H9 (cell line): Measurements from ENCODE around the gene S100G. TPM values are rescaled to one million over a fixed set of nuclear protein-coding genes. Genes with fewer than 3 reads are reported as not detected.

Experiments used
- DNase-seq: peaks from one replicate; pipeline ENCODE4 v3.0.0-alpha.2; 2017
- H2AFZ ChIP-seq: one replicate; pipeline ENCODE4 v1.6.1; 2013; ENCODE audit warnings: mild to moderate bottlenecking, low read length, control low read depth, moderate library complexity
- H2AK5ac ChIP-seq: 2 replicates; pipeline ENCODE4 v1.6.1; 2013; ENCODE audit warnings: low read length, control low read depth, mixed read lengths; ENCODE audit not compliant: insufficient read length
- H2BK120ac ChIP-seq: one replicate; pipeline ENCODE4 v1.6.1; 2013; ENCODE audit warnings: low read depth, mild to moderate bottlenecking, low read length, control low read depth, inconsistent platforms; ENCODE audit not compliant: poor library complexity, severe bottlenecking
- H2BK12ac ChIP-seq: 2 replicates; pipeline ENCODE4 v1.6.1; 2013; ENCODE audit warnings: low read length, control low read depth, mixed read lengths, low read depth; ENCODE audit not compliant: insufficient read length
- H2BK15ac ChIP-seq: 2 replicates; pipeline ENCODE4 v1.6.1; 2013; ENCODE audit warnings: low read depth, low read length, control low read depth
- H2BK20ac ChIP-seq: one replicate; pipeline ENCODE4 v1.6.1; 2013; ENCODE audit warnings: low read depth, mild to moderate bottlenecking, low read length, control low read depth, inconsistent platforms; ENCODE audit not compliant: poor library complexity, severe bottlenecking
- H2BK5ac ChIP-seq: 2 replicates; pipeline ENCODE4 v1.6.1; 2013; ENCODE audit warnings: low read length, control low read depth, mixed read lengths; ENCODE audit not compliant: insufficient read length
- H3K14ac ChIP-seq: 2 replicates; pipeline ENCODE4 v1.6.1; 2013; ENCODE audit warnings: low read length, control low read depth; ENCODE audit not compliant: insufficient read depth
- H3K18ac ChIP-seq: 2 replicates; pipeline ENCODE4 v1.6.1; 2013; ENCODE audit warnings: low read depth, mild to moderate bottlenecking, mixed read lengths, low read length, control low read depth; ENCODE audit not compliant: insufficient read length
- H3K23ac ChIP-seq: 2 replicates; pipeline ENCODE4 v1.6.1; 2013; ENCODE audit warnings: low read length, control low read depth, mixed read lengths, low read depth; ENCODE audit not compliant: insufficient read length
- H3K23me2 ChIP-seq: 2 replicates; pipeline ENCODE4 v1.6.1; 2013; ENCODE audit warnings: low read depth, mild to moderate bottlenecking, mixed read lengths, low read length, control low read depth; ENCODE audit not compliant: insufficient read length, poor library complexity, severe bottlenecking
- H3K27ac ChIP-seq: 2 replicates; pipeline ENCODE4 v1.5.1; 2013; ENCODE audit warnings: low read length, control low read depth, mixed read lengths, low read depth; ENCODE audit not compliant: insufficient read length
- H3K27me3 ChIP-seq: 2 replicates; pipeline ENCODE4 v1.6.1; 2013; ENCODE audit warnings: low read length, control low read depth, inconsistent platforms; ENCODE audit not compliant: insufficient read depth
- H3K4ac ChIP-seq: 2 replicates; pipeline ENCODE4 v1.6.1; 2013; ENCODE audit warnings: low read depth, mild to moderate bottlenecking, control low read depth, inconsistent platforms, low read length, moderate library complexity
- H3K4me1 ChIP-seq: 2 replicates; pipeline ENCODE4 v1.6.1; 2013; ENCODE audit warnings: low read length, control low read depth, inconsistent platforms; ENCODE audit not compliant: insufficient read depth
- H3K4me2 ChIP-seq: 2 replicates; pipeline ENCODE4 v1.6.1; 2013; ENCODE audit warnings: low read length, control low read depth, mixed read lengths; ENCODE audit not compliant: insufficient read length, insufficient read depth
- H3K56ac ChIP-seq: 2 replicates; pipeline ENCODE4 v1.6.1; 2013; ENCODE audit warnings: low read depth, mild to moderate bottlenecking, mixed read lengths, low read length, control low read depth; ENCODE audit not compliant: insufficient read length
- H3K79me1 ChIP-seq: 2 replicates; pipeline ENCODE4 v1.6.1; 2013; ENCODE audit warnings: low read depth, mild to moderate bottlenecking, moderate library complexity, low read length, control low read depth, inconsistent platforms; ENCODE audit not compliant: insufficient read depth, poor library complexity, severe bottlenecking
- H3K79me2 ChIP-seq: 2 replicates; pipeline ENCODE4 v1.6.1; 2013; ENCODE audit warnings: low read length, control low read depth, inconsistent platforms; ENCODE audit not compliant: insufficient read depth
- H3K9ac ChIP-seq: 2 replicates; pipeline ENCODE4 v1.6.1; 2013; ENCODE audit warnings: low read length, control low read depth, mixed read lengths; ENCODE audit not compliant: insufficient read length; ENCODE audit errors: extremely low read depth
- H3K9me3 ChIP-seq: one replicate; pipeline ENCODE4 v1.6.1; 2013; ENCODE audit warnings: low read depth, low read length, inconsistent platforms; ENCODE audit not compliant: control insufficient read depth
- H3T11ph ChIP-seq: one replicate; pipeline ENCODE4 v1.6.1; 2013; ENCODE audit warnings: mild to moderate bottlenecking, low read length, control low read depth, inconsistent platforms
- H4K20me1 ChIP-seq: one replicate; pipeline ENCODE4 v1.6.1; 2013; ENCODE audit not compliant: control insufficient read depth, insufficient read length, insufficient read depth
- H4K5ac ChIP-seq: 2 replicates; pipeline ENCODE4 v1.6.1; 2013; ENCODE audit warnings: low read depth, mild to moderate bottlenecking, mixed read lengths, low read length, control low read depth; ENCODE audit not compliant: insufficient read length
- H4K8ac ChIP-seq: replicated peaks from 2 replicates; pipeline ENCODE4 v1.6.1; 2013; ENCODE audit warnings: low read length, control low read depth, mixed read lengths, low read depth; ENCODE audit not compliant: insufficient read length
- H4K91ac ChIP-seq: 2 replicates; pipeline ENCODE4 v1.6.1; 2013; ENCODE audit warnings: low read depth, mild to moderate bottlenecking, moderate library complexity, mixed read lengths, low read length, control low read depth; ENCODE audit not compliant: insufficient read length
- H3K27ac Mint-ChIP-seq, 3 experiments: 2 replicates in 2 of 3; 3 replicates in 1 of 3; pipeline ENCODE4 v1.8.0; 2020 to 2021; ENCODE audit warnings: mixed read lengths in 3 of 3, mild to moderate bottlenecking in 1 of 3, moderate library complexity in 1 of 3
- H3K27me3 Mint-ChIP-seq: 2 replicates; pipeline ENCODE4 v1.8.0; 2021; ENCODE audit warnings: low read depth, mild to moderate bottlenecking, moderate library complexity, mixed read lengths
- H3K36me3 Mint-ChIP-seq, 3 experiments: 2 replicates in 2 of 3; 3 replicates in 1 of 3; pipeline ENCODE4 v1.8.0; 2020 to 2021; ENCODE audit warnings: low read depth in 3 of 3, mixed read lengths in 3 of 3; ENCODE audit not compliant: insufficient read depth in 1 of 3
- H3K4me1 Mint-ChIP-seq, 2 experiments: 2 replicates each; pipeline ENCODE4 v1.8.0; 2020; ENCODE audit warnings: mixed read lengths in 2 of 2
- H3K4me3 Mint-ChIP-seq, 2 experiments: 2 replicates in 1 of 2; 3 replicates in 1 of 2; pipeline ENCODE4 v1.8.0; 2020 to 2021; ENCODE audit warnings: mild to moderate bottlenecking in 2 of 2, mixed read lengths in 2 of 2, moderate library complexity in 1 of 2
- H3K9me3 Mint-ChIP-seq, 2 experiments: 2 replicates in 1 of 2; 3 replicates in 1 of 2; pipeline ENCODE4 v1.8.0; 2020; ENCODE audit warnings: mild to moderate bottlenecking in 2 of 2, mixed read lengths in 2 of 2, moderate library complexity in 1 of 2
- CTCF ChIP-seq: fragments of 200-600 bp; sonication (generic); conservative IDR thresholded peaks from 3 replicates; pipeline ENCODE4 v1.8.0; 2021; ENCODE audit warnings: antibody characterized with exemption, mild to moderate bottlenecking
- WGBS: extraction: QIAGEN DNeasy Blood & Tissue Kit; methylation state at CpG from one replicate; pipeline ENCODE4 v1.1.7; 2013; ENCODE audit warnings: missing lambda C conversion rate, low lambda C conversion rate, mixed read lengths; ENCODE audit not compliant: insufficient read length; ENCODE audit errors: extremely low coverage; 5-methylcytosine and 5-hydroxymethylcytosine counted together
- total RNA-seq: library from RNA; stranded (reverse); gene quantifications from 2 replicates; pipeline ENCODE4 v1.2.1, GENCODE V29; 2021

Gene S100G
- total RNA-seq, 1 experiment from 2014 or later, result not detected

- Histone ChIP-seq H4K8ac (no peak overlapping the region), H3K18ac (no peak overlapping the region), H3K9ac (no peak overlapping the region), H2AK5ac (no peak overlapping the region), H2BK15ac (no peak overlapping the region), H4K20me1 (no peaks in the 10 kb centered on the region), H3K79me2 (no peaks in the 10 kb centered on the region), H3T11ph (no peak overlapping the region), H2AFZ (no peak overlapping the region), H4K5ac (no peak overlapping the region), H4K91ac (no peak overlapping the region), H3K4me2 (no peak overlapping the region), H2BK5ac (no peak overlapping the region), H3K4me1 (peaks cover 6% of the 10 kb centered on the region; the same call in 1 of the 2 replicates), H3K9me3 (no peaks in the 10 kb centered on the region), H2BK12ac (no peak overlapping the region), H3K27ac (no peak overlapping the region), H3K4ac (no peak overlapping the region), H2BK120ac (no peak overlapping the region), H3K14ac (no peak overlapping the region), H2BK20ac (no peak overlapping the region), H3K23ac (no peak overlapping the region), H3K79me1 (no peaks in the 10 kb centered on the region), H3K23me2 (no peaks in the 10 kb centered on the region), H3K27me3 (no peaks in the 10 kb centered on the region), H3K56ac (no peak overlapping the region)
- no peak for DNase-seq
- no peak for TF ChIP-seq CTCF
- Mint-ChIP-seq H3K36me3 (peaks cover 36 to 76% (median 67%) of the 10 kb centered on the region in 3 experiments), H3K4me1 (peaks cover 20 to 21% of the 10 kb centered on the region in 2 experiments), H3K4me3 (no peak overlapping the region), H3K27me3 (no peaks in the 10 kb centered on the region), H3K27ac (peak overlapping the region in 2 of 3 experiments; percentile 37 to 56; a peak in 4 of 7 replicates), H3K9me3 (no peaks in the 10 kb centered on the region; a peak in 2 of 5 replicates)
- WGBS, result no CpG with 5 or more reads among the region's 6 CpGs
These were observed 10.0 kb upstream of the S100G start for GRCh38 chrX:16639966-16640365.
